GM19099 (cell line): Measurements from ENCODE around the gene CYP1B1.

Source experiments
- POLR2A ChIP-seq: IDR thresholded peaks from 3 replicates; pipeline ENCODE4 v1.6.1; 2011; ENCODE audit warnings: low read depth; ENCODE audit not compliant: insufficient read length; ENCODE audit errors: extremely low read depth

The CYP1B1 gene

DNA sequence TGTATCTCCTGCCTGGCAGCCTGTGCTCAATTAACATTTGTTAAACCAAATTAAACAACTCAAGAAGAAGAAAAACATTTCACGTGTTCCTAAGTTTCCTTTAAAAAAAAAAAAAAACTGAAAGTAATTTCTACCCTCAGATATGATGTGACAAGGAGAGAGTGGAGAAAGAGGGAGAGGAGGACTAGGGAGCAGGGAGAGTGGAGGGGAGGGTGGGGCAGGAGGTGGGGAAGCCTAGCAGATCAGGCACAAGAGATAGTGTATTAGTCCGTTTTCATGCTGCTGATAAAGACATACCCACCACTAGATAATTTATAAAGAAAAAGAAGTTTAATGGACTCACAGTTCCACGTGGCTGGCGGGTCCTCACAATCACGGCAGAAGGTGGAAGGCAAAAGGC lies 46.4 kb downstream of the CYP1B1 start:
- TF ChIP-seq POLR2A = no peak

- TF ChIP-seq POLR2A = no peak
These were observed 47.1 kb downstream of the CYP1B1 start for GRCh38 chr2:38028829-38029228.

DNA sequence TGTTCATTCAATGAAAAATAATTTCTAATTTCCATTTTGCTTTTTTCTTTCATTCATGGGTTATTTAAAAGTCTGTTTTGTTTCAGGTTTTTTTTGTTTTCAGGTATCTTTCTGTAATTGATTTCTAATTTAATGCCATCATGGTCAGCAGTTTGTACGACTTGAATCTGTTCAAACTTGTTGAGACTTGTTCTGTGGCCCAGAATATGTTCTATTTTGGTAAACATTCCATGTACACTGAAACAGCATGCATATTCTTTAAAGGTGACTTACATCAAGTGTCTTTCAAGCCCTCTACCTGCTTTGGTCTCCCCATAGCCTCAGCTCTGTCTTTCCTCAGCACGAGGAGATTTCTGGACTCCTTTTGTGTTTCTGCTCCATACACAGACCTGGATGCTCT lies 49.1 kb downstream of the CYP1B1 start:
- TF ChIP-seq POLR2A = no peak

DNA sequence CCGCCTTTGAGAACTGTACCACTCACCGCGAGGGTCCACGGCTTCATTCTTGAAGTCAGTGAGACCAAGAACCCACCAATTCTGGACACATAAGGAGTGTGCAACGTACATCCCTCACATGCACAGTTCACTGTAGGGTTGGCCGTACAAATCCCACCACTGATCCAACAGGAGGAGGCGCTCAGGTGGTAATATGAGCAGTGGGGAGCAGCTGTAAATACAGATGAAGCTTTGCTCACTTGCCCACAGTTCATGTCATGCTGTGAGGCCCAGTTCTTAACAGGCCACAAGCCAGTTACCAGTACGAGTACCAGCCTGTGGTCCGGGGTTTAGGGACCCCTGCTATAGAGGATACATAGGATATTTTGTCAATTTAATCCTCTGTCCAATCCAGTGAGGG lies 54.4 kb downstream of the CYP1B1 start:
- TF ChIP-seq POLR2A = no peak

DNA sequence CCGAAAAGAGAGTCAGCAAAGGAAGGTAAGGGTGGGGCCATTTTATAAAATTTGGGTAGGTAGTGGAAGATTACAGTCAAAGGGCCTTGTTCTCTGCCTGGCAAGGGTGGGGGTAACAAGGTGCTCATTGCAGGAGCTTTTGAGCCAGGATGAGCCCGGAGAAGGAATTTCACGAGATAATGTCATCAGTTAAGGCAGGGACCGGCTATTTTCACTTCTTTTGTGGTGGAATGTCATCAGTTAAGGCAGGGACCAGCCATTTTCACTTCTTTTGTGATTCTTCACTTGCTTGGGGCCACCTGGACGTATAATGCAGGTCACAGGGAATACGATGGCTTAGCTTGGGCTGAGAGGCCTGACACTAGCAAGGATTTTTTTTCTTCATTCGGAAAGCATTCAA lies 58.1 kb downstream of the CYP1B1 start:
- no peak for TF ChIP-seq POLR2A
